Measurements from ENCODE around the gene C2orf15.
"Not testable (repeated sequence)": the region's sequence is repeated elsewhere in the genome, so short reads cannot be mapped to it uniquely, and the experiment has no call there.

C2orf15 gene

GRCh38 chr2:99141110-99142108 lies at the start of gene C2orf15:
Gene C2orf15, plus strand, starts transcription at chr2:99141707. Its CDS starts 8,852 bp downstream, at chr2:99150559.
- peak; percentile 98 to 99 for DNase-seq

GRCh38 chr2:99096728-99097127 lies 44.8 kb upstream of the C2orf15 start:
- no peak for DNase-seq

GRCh38 chr2:99101697-99102096 lies 39.8 kb upstream of the C2orf15 start:
- DNase-seq, result no peak

- no peak for DNase-seq
These were observed 37.5 kb upstream of the C2orf15 start for GRCh38 chr2:99104006-99104405.

GRCh38 chr2:99106913-99107312 lies 34.6 kb upstream of the C2orf15 start:
- no peak for DNase-seq

GRCh38 chr2:99111236-99111635 lies 30.3 kb upstream of the C2orf15 start:
- DNase-seq, result no peak

- no peak for DNase-seq
These were observed 29.6 kb upstream of the C2orf15 start for GRCh38 chr2:99111945-99112344.

GRCh38 chr2:99112617-99113016 lies 28.9 kb upstream of the C2orf15 start:
- DNase-seq, result no peak

GRCh38 chr2:99127981-99128380 lies 13.5 kb upstream of the C2orf15 start:
- no peak for DNase-seq

GRCh38 chr2:99135044-99135556 lies 6.4 kb upstream of the C2orf15 start:
- DNase-seq, result not testable (repeated sequence)

- DNase-seq, result no peak
These were observed 2.5 kb upstream of the C2orf15 start for GRCh38 chr2:99139003-99139402.

- DNase-seq, result no peak
These were observed 1.2 kb upstream of the C2orf15 start for GRCh38 chr2:99140056-99140859.

- DNase-seq, result no peak
These were observed 722 bp upstream of the C2orf15 start for GRCh38 chr2:99140860-99141109.

- no peak for DNase-seq
These were observed 9.2 kb downstream of the C2orf15 start for GRCh38 chr2:99150706-99151105.

- no peak for DNase-seq
These were observed 10.8 kb downstream of the C2orf15 start for GRCh38 chr2:99152199-99152895.

GRCh38 chr2:99153921-99154604 lies 12.6 kb downstream of the C2orf15 start:
- DNase-seq, result no peak

GRCh38 chr2:99154643-99155536 lies 13.4 kb downstream of the C2orf15 start, which contains the start of the genes LIPT1 and TSGA10:
Gene LIPT1, plus strand, starts transcription at chr2:99154967. Its CDS starts 6,991 bp downstream, at chr2:99161958.
Gene TSGA10, minus strand, starts transcription at chr2:99154942. Its CDS starts 45,503 bp downstream, at chr2:99109439.
- peak; percentile 88 to 91 for DNase-seq

- DNase-seq, result no peak
These were observed 15.4 kb downstream of the C2orf15 start for GRCh38 chr2:99156891-99157290.

- no peak for DNase-seq
These were observed 17.1 kb downstream of the C2orf15 start for GRCh38 chr2:99158599-99158998.

- no peak for DNase-seq
These were observed 18.1 kb downstream of the C2orf15 start for GRCh38 chr2:99159594-99159993.

GRCh38 chr2:99166218-99166617 lies 24.7 kb downstream of the C2orf15 start:
- DNase-seq, result no peak

All from activated CD4-positive, alpha-beta T cell treated with anti-CD3 and anti-CD28 coated beads for 4 hours (primary cell).